Retinal pigment epithelial cell (primary cell): Measurements from ENCODE around the gene RANBP3L.

Source experiments
- DNase-seq: peaks from one replicate; pipeline ENCODE4 v3.0.0-alpha.2; 2010; ENCODE audit warnings: low read depth
- H3K4me3 ChIP-seq: 2 replicates; pipeline ENCODE4 v1.5.1; 2011; ENCODE audit warnings: mild to moderate bottlenecking, low read length, control low read depth, moderate library complexity
- TF ChIP-seq, protein P1 (sequence below): conservative IDR thresholded peaks from 2 replicates; pipeline ENCODE4 v1.5.1; 2011; ENCODE audit warnings: low read depth, low read length, control low read depth, inconsistent platforms

Gene RANBP3L

DNA sequence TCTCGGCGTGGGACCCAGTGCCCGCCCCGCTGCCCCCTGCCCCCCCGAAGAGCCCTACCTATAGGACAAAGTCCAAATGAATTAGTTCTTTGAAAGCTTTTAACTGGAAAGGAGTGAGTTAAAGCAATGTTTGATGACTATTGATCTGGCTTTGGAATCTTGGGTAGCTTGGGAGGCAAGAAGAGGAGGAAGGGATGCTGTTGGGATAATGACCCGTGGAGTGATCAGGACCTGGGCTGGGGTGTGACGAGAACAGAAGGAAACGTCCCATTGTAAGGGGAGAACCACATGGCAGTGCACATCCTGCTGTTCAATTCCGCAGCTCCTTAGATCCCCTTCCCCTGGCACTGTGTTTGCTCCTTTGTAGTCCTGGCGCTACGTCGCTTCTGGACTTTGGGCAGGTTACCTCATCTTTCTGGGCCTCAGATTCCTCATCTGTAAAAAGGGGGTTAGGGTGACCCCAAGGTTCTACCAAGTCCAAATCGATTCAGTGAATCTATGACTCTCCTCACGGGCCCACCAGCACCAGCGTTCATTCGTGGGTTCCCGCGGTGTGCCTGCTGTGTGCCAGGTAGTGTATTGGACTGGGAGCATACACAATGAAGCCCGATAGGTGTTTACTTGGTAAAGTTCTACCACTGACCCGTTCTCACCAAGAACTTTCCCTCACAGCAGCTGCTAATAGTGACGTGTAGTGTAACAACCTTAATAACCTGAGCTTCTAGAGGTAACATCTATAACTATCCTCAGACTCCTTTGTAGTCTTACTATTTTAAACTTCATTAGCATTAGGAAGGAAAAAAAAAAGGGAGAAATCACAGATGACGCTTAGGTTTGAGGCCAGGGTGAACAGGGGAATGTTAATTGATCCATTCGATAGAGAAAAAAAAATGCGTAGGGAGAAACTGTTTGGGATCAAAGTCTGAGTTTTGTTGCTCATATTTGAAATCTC lies 58.9 kb downstream of the RANBP3L start:
- TF ChIP-seq, protein P1, sequence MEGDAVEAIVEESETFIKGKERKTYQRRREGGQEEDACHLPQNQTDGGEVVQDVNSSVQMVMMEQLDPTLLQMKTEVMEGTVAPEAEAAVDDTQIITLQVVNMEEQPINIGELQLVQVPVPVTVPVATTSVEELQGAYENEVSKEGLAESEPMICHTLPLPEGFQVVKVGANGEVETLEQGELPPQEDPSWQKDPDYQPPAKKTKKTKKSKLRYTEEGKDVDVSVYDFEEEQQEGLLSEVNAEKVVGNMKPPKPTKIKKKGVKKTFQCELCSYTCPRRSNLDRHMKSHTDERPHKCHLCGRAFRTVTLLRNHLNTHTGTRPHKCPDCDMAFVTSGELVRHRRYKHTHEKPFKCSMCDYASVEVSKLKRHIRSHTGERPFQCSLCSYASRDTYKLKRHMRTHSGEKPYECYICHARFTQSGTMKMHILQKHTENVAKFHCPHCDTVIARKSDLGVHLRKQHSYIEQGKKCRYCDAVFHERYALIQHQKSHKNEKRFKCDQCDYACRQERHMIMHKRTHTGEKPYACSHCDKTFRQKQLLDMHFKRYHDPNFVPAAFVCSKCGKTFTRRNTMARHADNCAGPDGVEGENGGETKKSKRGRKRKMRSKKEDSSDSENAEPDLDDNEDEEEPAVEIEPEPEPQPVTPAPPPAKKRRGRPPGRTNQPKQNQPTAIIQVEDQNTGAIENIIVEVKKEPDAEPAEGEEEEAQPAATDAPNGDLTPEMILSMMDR: no peak
- H3K4me3 ChIP-seq: peak overlapping the region; percentile 70
- no peak for DNase-seq

DNA sequence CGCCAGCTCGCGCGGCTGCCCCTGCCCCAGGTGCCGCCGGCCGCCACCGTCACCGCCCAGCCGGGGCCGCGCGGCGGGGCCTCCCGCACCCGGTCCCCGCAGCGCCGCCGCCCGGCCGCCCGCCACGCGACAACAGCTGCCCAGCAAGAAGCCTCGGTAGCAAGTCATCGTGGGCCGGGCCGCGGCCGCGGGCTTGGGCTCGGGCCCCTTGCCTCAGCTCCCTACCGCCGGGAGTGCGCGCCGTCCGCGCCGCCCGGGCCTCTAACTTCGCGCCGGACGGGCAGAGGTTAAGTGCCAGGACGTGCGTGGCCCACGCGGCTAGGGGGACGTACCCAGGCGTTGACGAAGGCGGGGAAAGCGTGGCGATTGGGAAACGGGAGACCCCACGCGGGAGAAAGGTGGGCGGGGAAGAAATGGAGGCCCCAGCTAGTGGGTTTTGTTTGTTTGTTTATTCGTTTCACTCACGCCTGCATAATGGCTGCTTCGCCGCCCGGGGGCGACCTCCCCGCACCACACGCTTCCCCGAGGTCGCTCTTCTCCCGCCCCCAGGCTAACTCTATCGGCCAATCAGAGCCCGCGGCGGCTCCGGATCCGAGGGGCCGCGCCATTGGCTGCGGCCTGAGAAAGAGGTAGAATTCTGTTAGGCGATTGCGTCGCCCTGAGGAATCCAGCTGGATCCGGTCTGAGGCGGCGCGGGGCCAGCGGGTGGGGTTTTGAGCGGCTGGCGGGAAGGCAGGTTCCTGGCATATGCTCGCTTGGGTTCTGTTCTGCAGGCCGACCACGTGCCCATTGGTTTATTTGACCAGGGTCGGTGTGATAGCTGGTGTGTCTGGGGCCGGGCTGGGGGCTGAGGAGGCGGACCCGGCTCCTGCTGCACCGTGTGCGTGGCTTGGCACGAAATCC lies 59.8 kb downstream of the RANBP3L start, which contains the start of gene NADK2:
Gene NADK2, minus strand, starts transcription at position 295 of the 903 bp plus-strand sequence. Its CDS starts 127 bp downstream, at position 168.
- TF ChIP-seq, protein P1: peak; percentile 59
- H3K4me3 ChIP-seq: peak within 1 kb of the TSS; percentile 70
- peak; percentile 82 for DNase-seq

- no peak for DNase-seq
- TF ChIP-seq, protein P1: peak; percentile 9
Measured at GRCh38 chr5:36240779-36241630, 60.7 kb downstream of the RANBP3L start.

GRCh38 chr5:36239370-36240293 lies 62.1 kb downstream of the RANBP3L start:
- DNase-seq: no peak
- TF ChIP-seq, protein P1: no peak
- H3K4me3 ChIP-seq: no peak overlapping the region

More at GRCh38 chr5:36240779-36241630, 60.7 kb downstream of the RANBP3L start:
- H3K4me3 ChIP-seq: peak overlapping the region; percentile 70

DNA sequence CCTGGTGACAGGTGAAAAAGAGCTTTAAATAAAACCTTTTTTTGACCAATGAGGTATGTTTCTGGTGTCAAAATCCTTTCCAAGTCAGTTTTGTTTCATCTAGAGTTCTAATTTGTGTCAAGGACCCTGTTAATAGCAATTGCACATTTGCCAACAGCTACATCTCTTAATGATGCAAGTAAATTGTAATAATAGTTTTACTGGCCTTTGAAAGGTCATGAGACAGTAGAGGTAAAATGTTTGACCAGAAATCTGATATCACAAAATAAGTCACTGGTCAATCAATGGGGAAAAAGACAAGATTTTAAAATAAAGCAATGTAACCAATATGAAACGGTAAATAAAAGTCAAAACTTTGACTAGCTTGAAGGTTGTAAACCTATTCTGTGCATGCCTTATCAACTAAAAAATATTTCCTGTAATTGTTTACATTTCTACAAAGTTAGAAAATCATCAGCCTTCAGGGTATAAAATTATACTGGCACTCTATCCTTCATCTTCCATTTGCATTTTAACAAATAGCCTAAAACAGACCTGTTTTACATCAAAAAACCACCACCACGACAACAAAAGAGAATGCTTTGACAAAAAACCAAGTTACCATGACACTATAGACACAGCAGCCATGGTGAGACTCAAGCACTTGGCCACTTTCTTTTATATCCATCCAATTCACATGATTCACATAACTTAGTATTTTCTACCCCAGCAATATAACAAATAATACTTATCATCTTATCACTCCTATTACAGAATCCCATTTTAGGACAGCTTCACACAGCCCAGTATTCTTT lies 63.0 kb downstream of the RANBP3L start:
- DNase-seq: no peak
- H3K4me3 ChIP-seq: no peak overlapping the region

More for the DNA sequence above, 63.0 kb downstream of the RANBP3L start:
- TF ChIP-seq, protein P1: no peak
